HL-60 (cell line): ENCODE measurements around the gene MMAB.
"Not testable (repeated sequence)": the region's sequence is repeated elsewhere in the genome, so short reads cannot be mapped to it uniquely, and the experiment has no call there.

Experiments used
- DNase-seq, 2 experiments: peaks; one replicate each; pipeline ENCODE4 v3.0.0-alpha.2; 2010 to 2020; ENCODE audit warnings: low read depth in 1 of 2, low spot score in 1 of 2
- H3K27ac ChIP-seq: fragments of 250-450 bp; sonication (Bioruptor Pico); replicated peaks from 2 replicates; pipeline ENCODE4 v1.5.1; 2020; ENCODE audit warnings: mild to moderate bottlenecking, moderate library complexity
- H3K27me3 ChIP-seq: fragments of 250-450 bp; sonication (Bioruptor Pico); 2 replicates; pipeline ENCODE4 v1.5.1; 2021; ENCODE audit warnings: mild to moderate bottlenecking, moderate library complexity; ENCODE audit not compliant: insufficient read depth, poor library complexity, severe bottlenecking
- H3K4me3 ChIP-seq: replicated peaks from 2 replicates; pipeline ENCODE4 v1.5.1; 2011; ENCODE audit warnings: mild to moderate bottlenecking, control low read depth, low read length; ENCODE audit not compliant: insufficient read depth
- CTCF ChIP-seq: IDR thresholded peaks from one replicate; pipeline ENCODE4 v1.5.1; 2011; ENCODE audit warnings: low read length, control low read depth, inconsistent platforms; ENCODE audit not compliant: insufficient read depth
- GABPA ChIP-seq: IDR thresholded peaks from 2 replicates; pipeline ENCODE4 v1.6.1; 2012; ENCODE audit warnings: low read depth
- POLR2AphosphoS5 ChIP-seq: IDR thresholded peaks from 2 replicates; pipeline ENCODE4 v1.6.1; 2012; ENCODE audit warnings: low read depth
- REST ChIP-seq: IDR thresholded peaks from 2 replicates; pipeline ENCODE4 v1.6.1; 2012; ENCODE audit warnings: low read depth; ENCODE audit not compliant: insufficient replicate concordance
- SPI1 ChIP-seq: IDR thresholded peaks from 2 replicates; pipeline ENCODE4 v1.6.1; 2012; ENCODE audit warnings: low read depth, mild to moderate bottlenecking, borderline replicate concordance

MMAB gene

GRCh38 chr12:109605016-109605415 lies 31.7 kb upstream of the MMAB start:
- TF ChIP-seq POLR2AphosphoS5 (no peak), CTCF (no peak), GABPA (no peak), SPI1 (no peak), REST (no peak)
- DNase-seq = no peak
- Histone ChIP-seq H3K27ac (no peak overlapping the region), H3K4me3 (no peak overlapping the region), H3K27me3 (no peaks in the 10 kb centered on the region)

DNA sequence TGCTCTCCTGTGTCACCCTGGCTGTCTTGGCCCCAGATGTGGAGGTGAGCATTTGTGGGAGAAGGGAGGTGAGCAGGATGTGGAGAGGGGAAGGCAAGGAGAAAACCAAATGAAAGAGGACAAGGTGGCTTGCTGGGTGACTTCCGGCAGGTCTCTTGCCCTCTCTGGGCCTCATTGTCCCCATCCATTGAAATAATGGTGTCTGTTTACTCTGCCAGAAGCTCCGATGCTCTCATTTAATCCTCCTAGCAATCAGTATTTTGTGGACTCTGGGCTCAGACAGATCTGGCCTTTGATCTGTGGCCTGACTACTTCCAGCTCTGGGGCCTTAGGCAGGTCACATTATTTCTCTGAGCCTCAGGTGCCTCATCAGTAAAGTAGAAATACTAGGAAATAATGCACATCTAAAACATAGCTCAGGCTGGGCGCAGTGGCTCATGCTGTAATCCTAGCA lies 30.9 kb upstream of the MMAB start:
- H3K27me3 ChIP-seq = no peaks in the 10 kb centered on the region
- TF ChIP-seq CTCF = no peak
- DNase-seq = no peak
- H3K4me3 ChIP-seq = no peak overlapping the region
- no peak overlapping the region for H3K27ac ChIP-seq

- H3K4me3 ChIP-seq, DNase-seq, H3K27me3 ChIP-seq, H3K27ac ChIP-seq: not testable (repeated sequence)
Observed at GRCh38 chr12:109602132-109602531, 28.8 kb upstream of the MMAB start.

DNA sequence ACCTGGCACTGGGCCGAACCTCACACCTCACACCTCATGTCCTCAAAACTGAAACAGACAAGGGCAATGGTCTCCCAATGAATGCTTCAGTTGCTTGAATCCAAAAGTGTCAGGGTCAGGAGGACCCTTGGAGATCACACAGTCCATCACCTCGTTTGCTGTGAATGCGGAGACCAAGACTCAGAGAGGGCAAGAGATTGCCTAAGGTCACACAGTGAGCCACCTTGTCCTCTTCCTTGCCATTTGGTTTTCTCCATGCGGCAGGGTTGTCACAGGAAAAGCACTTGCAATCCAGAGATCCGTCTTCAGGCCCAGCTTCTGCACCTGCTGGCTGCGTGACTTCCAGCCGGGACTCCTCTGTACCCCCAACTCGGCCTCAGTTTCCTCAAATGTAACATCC lies 28.3 kb upstream of the MMAB start:
- H3K4me3 ChIP-seq = no peak overlapping the region
- H3K27me3 ChIP-seq = no peaks in the 10 kb centered on the region
- no peak for DNase-seq
- TF ChIP-seq CTCF = no peak
- TF ChIP-seq GABPA = no peak
- TF ChIP-seq REST = no peak
- no peak for TF ChIP-seq POLR2AphosphoS5
- no peak for TF ChIP-seq SPI1
- no peak overlapping the region for H3K27ac ChIP-seq
